IMR-90 (cell line): ENCODE data around the gene NAV2.

Source experiments
- CHD1 ChIP-seq: IDR thresholded peaks from 2 replicates; pipeline ENCODE4 v1.6.1; 2012; ENCODE audit warnings: low read depth, low read length, improper control_type of control experiment
- CTCF ChIP-seq: conservative IDR thresholded peaks from 2 replicates; pipeline ENCODE4 v1.5.1; 2012; ENCODE audit warnings: mild to moderate bottlenecking, low read depth, low read length, improper control_type of control experiment
- MAZ ChIP-seq: IDR thresholded peaks from 2 replicates; pipeline ENCODE4 v1.6.1; 2012; ENCODE audit warnings: low read depth, mild to moderate bottlenecking, low read length, improper control_type of control experiment, moderate library complexity, borderline replicate concordance
- MXI1 ChIP-seq: IDR thresholded peaks from 2 replicates; pipeline ENCODE4 v1.6.1; 2012; ENCODE audit warnings: low read depth, mild to moderate bottlenecking, low read length, moderate library complexity, borderline replicate concordance
- RAD21 ChIP-seq: IDR thresholded peaks from 2 replicates; pipeline ENCODE4 v1.6.1; 2012; ENCODE audit warnings: low read length, improper control_type of control experiment
- RFX5 ChIP-seq: IDR thresholded peaks from 2 replicates; pipeline ENCODE4 v1.8.0; 2012; ENCODE audit warnings: low read depth, mild to moderate bottlenecking, low read length, moderate library complexity

DNA sequence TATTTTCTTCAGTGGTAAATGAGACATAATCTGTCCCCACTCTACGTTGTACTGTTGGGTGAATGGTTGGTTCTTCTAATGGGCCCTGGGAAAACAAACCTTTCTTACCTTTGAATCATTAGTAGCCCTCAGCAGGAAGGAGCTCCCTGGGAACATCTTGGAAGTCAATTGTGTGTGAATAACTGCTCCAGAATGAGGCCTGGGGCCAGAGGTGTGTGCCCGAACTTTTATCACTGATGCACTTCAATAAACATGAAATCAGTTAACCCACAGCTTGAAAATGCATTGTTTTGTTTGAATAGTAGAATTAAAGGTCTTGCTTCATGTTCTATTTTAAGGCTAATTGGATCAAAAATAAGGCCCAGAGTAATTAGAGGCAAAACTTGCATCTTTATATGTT lies 67.1 kb downstream of the NAV2 start:
- TF ChIP-seq CTCF (no peak), MXI1 (no peak), RAD21 (no peak), RFX5 (no peak), MAZ (no peak), CHD1 (no peak)
